HepG2 (cell line): Measurements from ENCODE around the gene CALD1. TPM values are rescaled to one million over a fixed set of nuclear protein-coding genes. Genes with fewer than 3 reads are reported as not detected.

Source experiments
- MIER2 ChIP-seq: IDR thresholded peaks from 2 replicates; pipeline ENCODE4 v1.6.1; 2016; ENCODE audit warnings: missing biosample characterization, missing genetic modification reagents
- NFYC ChIP-seq: IDR thresholded peaks from 2 replicates; pipeline ENCODE4 v1.6.1; 2016; ENCODE audit warnings: missing genetic modification reagents, missing compliant biosample characterization
- NR2C2 ChIP-seq: sonication (generic); formaldehyde crosslinking; IDR thresholded peaks from 2 replicates; pipeline ENCODE4 v1.4.0; 2020; ENCODE audit warnings: missing genetic modification reagents, mild to moderate bottlenecking, moderate library complexity, borderline replicate concordance
- PCBP2 ChIP-seq: fragments of 200-400 bp; formaldehyde crosslinking; optimal IDR thresholded peaks from 2 replicates; pipeline ENCODE3; 2018; ENCODE audit warnings: low read length, low read depth; ENCODE audit not compliant: poor library complexity, severe bottlenecking
- PHB2 ChIP-seq: fragments of 450-650 bp; IDR thresholded peaks from 2 replicates; pipeline ENCODE4 v1.6.1; 2018; ENCODE audit not compliant: partially characterized antibody
- RARG ChIP-seq: sonication (generic); formaldehyde crosslinking; IDR thresholded peaks from 2 replicates; pipeline ENCODE4 v1.4.0; 2020; ENCODE audit warnings: low read depth, mild to moderate bottlenecking, missing genetic modification reagents
- SETDB1 ChIP-seq: sonication (generic); formaldehyde crosslinking; IDR thresholded peaks from 2 replicates; pipeline ENCODE4 v1.5.1; 2020; ENCODE audit warnings: missing genetic modification reagents, mild to moderate bottlenecking, borderline replicate concordance
- SMAD9 ChIP-seq: sonication (generic); formaldehyde crosslinking; IDR thresholded peaks from 2 replicates; pipeline ENCODE4 v1.5.1; 2020; ENCODE audit warnings: mild to moderate bottlenecking, missing genetic modification reagents
- ZNF468 ChIP-seq: sonication (generic); formaldehyde crosslinking; IDR thresholded peaks from 2 replicates; pipeline ENCODE4 v1.8.0; 2022; ENCODE audit warnings: mild to moderate bottlenecking, moderate library complexity, missing genetic modification reagents
- polyA plus RNA-seq, 8 experiments: library from polyadenylated mRNA; depleted of rRNA in 3 of 8; stranded (reverse) in 7 of 8; unstranded in 1 of 8; fragments of >200 nt; fragmentation: Illumina TruSeq in 4 of 8; extraction: Trizol in 4 of 8; gene quantifications; 2 replicates each; pipeline versions ENCODE4 v1.2.1 to v1.2.3, GENCODE V29; 2011 to 2016; ENCODE audit warnings: low read depth in 4 of 8, missing spikeins in 1 of 8, mixed read lengths in 1 of 8; ENCODE audit not compliant: insufficient read depth in 1 of 8
- total RNA-seq, 5 experiments: library from RNA; depleted of rRNA; stranded (reverse); fragments of >200 nt; fragmentation: Illumina TruSeq; extraction: Trizol; gene quantifications; 2 replicates each; pipeline ENCODE4 v1.2.3, GENCODE V29; 2016; ENCODE audit warnings: low read depth in 1 of 5
- TF ChIP-seq, protein P1 (sequence below): sonication (generic); formaldehyde crosslinking; IDR thresholded peaks from 2 replicates; pipeline ENCODE4 v1.4.0; 2020; ENCODE audit warnings: missing genetic modification reagents, borderline replicate concordance
- TF ChIP-seq, protein P2 (sequence below): sonication (generic); formaldehyde crosslinking; IDR thresholded peaks from 2 replicates; pipeline ENCODE4 v1.9.0; 2021; ENCODE audit warnings: missing genetic modification reagents, mild to moderate bottlenecking, borderline replicate concordance
- TF ChIP-seq, protein P3 (sequence below): sonication (generic); formaldehyde crosslinking; IDR thresholded peaks from 2 replicates; pipeline ENCODE4 v1.5.0; 2020; ENCODE audit warnings: mild to moderate bottlenecking, missing genetic modification reagents, borderline replicate concordance
- TF ChIP-seq, protein P4 (sequence below): sonication (generic); formaldehyde crosslinking; IDR thresholded peaks from 2 replicates; pipeline ENCODE4 v1.8.0; 2022; ENCODE audit warnings: mild to moderate bottlenecking, missing genetic modification reagents
- TF ChIP-seq, protein P5 (sequence below): sonication (generic); formaldehyde crosslinking; IDR thresholded peaks from 2 replicates; pipeline ENCODE4 v1.8.0; 2023; ENCODE audit warnings: mild to moderate bottlenecking, missing genetic modification reagents
- TF ChIP-seq, protein P6 (sequence below): sonication (generic); formaldehyde crosslinking; IDR thresholded peaks from 2 replicates; pipeline ENCODE4 v1.8.1; 2023; ENCODE audit warnings: mild to moderate bottlenecking, missing genetic modification reagents, borderline replicate concordance

Gene CALD1
- total and polyA plus RNA-seq, 2 of the 13 experiments (the other 11 are each of a cell fraction or from before 2014, with no cell fraction given) = 53.0 to 112 TPM

DNA sequence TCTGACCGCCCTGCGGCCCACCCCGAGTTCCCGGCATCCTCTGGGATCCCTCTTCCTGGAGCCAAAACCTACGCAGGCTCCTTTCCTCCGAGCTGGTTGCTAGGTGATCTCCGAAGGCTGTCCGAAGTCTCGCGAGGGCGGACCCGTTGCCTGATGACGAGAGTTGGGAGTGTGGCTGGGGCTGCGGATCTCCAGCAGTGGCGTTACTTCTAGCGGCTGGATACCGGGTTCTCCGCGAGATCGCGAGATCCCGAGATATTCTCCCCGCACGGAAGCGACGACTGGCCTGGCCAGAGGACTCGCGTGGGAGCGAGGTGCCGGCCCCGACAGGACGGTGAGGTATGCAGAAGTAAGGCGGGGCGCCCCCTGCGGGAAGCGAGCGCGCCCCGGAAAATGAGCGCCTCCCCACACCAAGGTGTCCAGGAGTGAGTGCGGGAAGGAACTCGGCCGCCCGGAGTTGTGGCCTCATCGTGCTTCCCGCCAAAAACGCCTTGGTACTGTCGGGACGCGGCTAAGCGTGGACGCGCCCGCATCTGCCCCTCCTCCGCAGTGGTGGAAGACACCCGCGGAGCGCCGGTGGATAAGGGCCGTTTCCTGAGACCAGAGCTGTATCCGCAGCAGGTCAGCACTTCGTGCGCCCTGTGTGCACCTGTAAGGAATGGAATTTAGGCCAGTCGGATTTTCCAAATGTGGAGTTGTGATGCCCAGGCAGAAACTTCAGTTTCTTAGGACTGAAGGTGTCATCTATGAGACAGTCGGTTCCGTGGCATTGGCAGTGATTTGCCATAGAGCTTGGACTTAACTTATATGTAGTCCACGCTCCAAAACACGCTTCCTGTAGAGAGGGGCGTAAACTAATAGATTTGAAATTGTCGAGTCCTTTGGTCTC, 207.2 kb downstream of the CALD1 start, which contains the start of gene AGBL3 (continued):
- TF ChIP-seq, protein P1, sequence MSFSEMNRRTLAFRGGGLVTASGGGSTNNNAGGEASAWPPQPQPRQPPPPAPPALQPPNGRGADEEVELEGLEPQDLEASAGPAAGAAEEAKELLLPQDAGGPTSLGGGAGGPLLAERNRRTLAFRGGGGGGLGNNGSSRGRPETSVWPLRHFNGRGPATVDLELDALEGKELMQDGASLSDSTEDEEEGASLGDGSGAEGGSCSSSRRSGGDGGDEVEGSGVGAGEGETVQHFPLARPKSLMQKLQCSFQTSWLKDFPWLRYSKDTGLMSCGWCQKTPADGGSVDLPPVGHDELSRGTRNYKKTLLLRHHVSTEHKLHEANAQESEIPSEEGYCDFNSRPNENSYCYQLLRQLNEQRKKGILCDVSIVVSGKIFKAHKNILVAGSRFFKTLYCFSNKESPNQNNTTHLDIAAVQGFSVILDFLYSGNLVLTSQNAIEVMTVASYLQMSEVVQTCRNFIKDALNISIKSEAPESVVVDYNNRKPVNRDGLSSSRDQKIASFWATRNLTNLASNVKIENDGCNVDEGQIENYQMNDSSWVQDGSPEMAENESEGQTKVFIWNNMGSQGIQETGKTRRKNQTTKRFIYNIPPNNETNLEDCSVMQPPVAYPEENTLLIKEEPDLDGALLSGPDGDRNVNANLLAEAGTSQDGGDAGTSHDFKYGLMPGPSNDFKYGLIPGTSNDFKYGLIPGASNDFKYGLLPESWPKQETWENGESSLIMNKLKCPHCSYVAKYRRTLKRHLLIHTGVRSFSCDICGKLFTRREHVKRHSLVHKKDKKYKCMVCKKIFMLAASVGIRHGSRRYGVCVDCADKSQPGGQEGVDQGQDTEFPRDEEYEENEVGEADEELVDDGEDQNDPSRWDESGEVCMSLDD (CRISPR knock-in tag) = no peak
- TF ChIP-seq, protein P2, sequence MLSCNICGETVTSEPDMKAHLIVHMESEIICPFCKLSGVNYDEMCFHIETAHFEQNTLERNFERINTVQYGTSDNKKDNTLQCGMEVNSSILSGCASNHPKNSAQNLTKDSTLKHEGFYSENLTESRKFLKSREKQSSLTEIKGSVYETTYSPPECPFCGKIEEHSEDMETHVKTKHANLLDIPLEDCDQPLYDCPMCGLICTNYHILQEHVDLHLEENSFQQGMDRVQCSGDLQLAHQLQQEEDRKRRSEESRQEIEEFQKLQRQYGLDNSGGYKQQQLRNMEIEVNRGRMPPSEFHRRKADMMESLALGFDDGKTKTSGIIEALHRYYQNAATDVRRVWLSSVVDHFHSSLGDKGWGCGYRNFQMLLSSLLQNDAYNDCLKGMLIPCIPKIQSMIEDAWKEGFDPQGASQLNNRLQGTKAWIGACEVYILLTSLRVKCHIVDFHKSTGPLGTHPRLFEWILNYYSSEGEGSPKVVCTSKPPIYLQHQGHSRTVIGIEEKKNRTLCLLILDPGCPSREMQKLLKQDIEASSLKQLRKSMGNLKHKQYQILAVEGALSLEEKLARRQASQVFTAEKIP (CRISPR knock-in tag) = no peak
- TF ChIP-seq, protein P3, sequence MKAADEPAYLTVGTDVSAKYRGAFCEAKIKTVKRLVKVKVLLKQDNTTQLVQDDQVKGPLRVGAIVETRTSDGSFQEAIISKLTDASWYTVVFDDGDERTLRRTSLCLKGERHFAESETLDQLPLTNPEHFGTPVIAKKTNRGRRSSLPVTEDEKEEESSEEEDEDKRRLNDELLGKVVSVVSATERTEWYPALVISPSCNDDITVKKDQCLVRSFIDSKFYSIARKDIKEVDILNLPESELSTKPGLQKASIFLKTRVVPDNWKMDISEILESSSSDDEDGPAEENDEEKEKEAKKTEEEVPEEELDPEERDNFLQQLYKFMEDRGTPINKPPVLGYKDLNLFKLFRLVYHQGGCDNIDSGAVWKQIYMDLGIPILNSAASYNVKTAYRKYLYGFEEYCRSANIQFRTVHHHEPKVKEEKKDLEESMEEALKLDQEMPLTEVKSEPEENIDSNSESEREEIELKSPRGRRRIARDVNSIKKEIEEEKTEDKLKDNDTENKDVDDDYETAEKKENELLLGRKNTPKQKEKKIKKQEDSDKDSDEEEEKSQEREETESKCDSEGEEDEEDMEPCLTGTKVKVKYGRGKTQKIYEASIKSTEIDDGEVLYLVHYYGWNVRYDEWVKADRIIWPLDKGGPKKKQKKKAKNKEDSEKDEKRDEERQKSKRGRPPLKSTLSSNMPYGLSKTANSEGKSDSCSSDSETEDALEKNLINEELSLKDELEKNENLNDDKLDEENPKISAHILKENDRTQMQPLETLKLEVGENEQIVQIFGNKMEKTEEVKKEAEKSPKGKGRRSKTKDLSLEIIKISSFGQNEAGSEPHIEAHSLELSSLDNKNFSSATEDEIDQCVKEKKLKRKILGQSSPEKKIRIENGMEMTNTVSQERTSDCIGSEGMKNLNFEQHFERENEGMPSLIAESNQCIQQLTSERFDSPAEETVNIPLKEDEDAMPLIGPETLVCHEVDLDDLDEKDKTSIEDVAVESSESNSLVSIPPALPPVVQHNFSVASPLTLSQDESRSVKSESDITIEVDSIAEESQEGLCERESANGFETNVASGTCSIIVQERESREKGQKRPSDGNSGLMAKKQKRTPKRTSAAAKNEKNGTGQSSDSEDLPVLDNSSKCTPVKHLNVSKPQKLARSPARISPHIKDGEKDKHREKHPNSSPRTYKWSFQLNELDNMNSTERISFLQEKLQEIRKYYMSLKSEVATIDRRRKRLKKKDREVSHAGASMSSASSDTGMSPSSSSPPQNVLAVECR (CRISPR knock-in tag) = peak; percentile 86
- no peak for TF ChIP-seq ZNF468 (CRISPR knock-in tag)
- no peak for TF ChIP-seq SETDB1 (CRISPR knock-in tag)
- TF ChIP-seq NR2C2 (CRISPR knock-in tag) = peak; percentile 66
- TF ChIP-seq, protein P4, sequence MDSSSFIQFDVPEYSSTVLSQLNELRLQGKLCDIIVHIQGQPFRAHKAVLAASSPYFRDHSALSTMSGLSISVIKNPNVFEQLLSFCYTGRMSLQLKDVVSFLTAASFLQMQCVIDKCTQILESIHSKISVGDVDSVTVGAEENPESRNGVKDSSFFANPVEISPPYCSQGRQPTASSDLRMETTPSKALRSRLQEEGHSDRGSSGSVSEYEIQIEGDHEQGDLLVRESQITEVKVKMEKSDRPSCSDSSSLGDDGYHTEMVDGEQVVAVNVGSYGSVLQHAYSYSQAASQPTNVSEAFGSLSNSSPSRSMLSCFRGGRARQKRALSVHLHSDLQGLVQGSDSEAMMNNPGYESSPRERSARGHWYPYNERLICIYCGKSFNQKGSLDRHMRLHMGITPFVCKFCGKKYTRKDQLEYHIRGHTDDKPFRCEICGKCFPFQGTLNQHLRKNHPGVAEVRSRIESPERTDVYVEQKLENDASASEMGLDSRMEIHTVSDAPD (CRISPR knock-in tag) = no peak
- TF ChIP-seq, protein P5, sequence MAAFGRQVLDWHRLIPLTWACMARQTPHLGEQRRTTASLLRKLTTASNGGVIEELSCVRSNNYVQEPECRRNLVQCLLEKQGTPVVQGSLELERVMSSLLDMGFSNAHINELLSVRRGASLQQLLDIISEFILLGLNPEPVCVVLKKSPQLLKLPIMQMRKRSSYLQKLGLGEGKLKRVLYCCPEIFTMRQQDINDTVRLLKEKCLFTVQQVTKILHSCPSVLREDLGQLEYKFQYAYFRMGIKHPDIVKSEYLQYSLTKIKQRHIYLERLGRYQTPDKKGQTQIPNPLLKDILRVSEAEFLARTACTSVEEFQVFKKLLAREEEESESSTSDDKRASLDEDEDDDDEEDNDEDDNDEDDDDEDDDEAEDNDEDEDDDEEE (CRISPR knock-in tag) = peak; percentile 61; the same call in 1 of the 2 replicates
- TF ChIP-seq NFYC (CRISPR knock-in tag) = no peak; the same call in 1 of the 2 replicates
- TF ChIP-seq, protein P6, sequence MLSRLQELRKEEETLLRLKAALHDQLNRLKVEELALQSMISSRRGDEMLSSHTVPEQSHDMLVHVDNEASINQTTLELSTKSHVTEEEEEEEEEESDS (CRISPR knock-in tag) = no peak
- no peak for TF ChIP-seq PCBP2
- peak; percentile 96 for TF ChIP-seq RARG
- 0 out of 2 replicates have a peak, but pooled peaks have one; percentile 7 for TF ChIP-seq MIER2 (CRISPR knock-in tag)
- no peak for TF ChIP-seq PHB2
- no peak for TF ChIP-seq SMAD9
